GM11168 (cell line): ENCODE measurements around the gene PELI1.

Experiments used
- in situ Hi-C: fragments of 300-500 bp; cut with MboI; formaldehyde crosslinking; loops from one replicate; pipeline ENCODE4 v1.12.0; 2022; ENCODE audit warnings: low sequenced_read_pairs; ENCODE audit not compliant: unreplicated experiment

The PELI1 gene

DNA sequence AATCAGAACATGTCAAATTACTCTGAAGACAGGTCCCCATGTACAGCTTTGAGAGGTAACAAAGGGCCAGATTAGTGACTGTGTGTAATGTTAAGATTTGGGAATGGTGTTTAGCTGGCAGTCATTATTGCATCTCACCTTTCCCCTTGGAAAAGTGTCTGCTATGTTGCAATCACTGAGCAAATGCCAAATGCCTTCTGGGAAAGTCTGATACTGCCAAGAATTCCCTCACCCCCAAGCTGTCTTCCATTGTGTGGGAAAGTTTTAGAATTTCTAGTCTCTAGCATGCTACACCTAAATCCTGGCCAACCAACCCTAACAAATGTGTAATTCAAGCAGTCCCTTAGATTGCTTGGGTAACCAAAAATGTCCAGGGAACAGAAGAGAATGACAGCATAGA is 13.6 kb upstream of the PELI1 start:
- in situ Hi-C loops: no loop called here

DNA sequence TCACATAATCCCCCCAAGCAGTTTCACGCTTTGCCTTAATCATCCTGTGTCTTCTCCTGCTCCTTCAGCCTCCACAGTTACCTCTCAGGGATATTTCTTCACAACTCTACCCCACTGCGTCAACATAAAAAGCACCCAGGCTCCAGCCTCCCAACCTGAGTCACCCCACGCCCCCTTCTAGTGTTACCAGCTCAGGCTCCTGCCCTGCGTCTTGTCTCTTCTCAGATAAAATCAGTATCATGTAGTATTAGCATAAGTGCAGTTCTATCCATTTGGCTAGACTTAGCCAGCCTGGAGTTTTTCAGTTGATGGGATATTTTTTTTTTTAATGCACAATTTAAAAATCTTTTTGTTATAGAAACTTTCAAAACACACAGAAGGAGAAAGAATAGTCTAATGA is 9.6 kb upstream of the PELI1 start:
- in situ Hi-C loops: no loop called here

DNA sequence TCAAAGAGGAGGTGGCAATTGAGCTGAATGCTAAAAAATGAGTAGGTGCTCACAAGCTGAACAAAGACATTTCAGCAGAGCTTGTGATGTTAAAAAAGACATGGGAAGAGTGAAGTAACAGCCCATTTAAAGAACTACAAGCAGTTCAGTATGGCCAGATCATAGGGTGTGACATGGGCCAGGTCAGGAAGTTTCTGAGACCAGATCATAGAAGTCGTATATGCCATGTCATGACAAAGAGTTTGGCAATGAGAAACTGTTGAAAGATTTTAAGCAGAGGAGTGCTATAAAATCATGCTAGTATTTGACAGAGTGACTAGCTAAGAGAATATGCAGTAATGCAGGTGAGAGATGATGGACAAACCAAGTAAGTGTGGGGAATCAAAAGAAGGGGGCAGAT is 7.3 kb upstream of the PELI1 start:
- in situ Hi-C loops: no loop called here

DNA sequence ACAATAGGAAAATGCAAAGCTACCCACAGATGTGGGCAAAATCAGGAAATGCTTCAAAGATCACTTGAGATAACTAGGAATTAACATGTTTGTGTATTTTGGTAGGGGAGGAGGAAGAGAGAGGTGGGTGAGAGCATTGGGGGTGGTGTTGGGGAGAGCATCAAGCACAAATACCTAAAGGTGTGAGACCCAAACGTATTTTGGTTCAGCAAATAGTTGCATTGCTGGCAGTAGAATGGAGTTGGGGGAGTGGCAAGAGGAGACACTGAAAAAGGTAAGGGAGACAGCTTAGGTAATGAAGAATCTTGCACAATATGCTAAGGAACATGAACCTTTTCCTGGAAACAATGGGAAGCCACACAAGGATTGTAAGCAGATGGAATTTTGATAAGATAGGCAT is 1.5 kb upstream of the PELI1 start:
- in situ Hi-C loops: no loop called here

DNA sequence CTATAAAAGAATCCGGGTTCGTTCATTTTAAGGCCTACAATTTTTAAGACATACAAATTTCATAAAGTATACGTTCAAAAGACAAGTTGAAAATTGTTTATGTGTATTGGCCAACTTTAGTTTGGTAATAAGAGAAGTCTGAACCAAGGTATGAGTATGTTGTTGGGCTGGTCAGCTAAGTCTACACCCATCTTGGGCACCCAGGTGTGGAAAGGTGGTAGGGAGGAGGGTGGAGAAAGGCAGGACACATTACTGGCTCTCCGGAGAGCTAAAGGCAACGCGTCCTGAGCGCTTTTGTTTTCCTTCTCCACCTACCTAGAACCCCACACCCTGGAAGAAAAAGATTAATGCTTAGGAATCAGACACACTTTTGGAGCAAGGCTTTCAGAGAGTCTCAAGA is 899 bp upstream of the PELI1 start:
- in situ Hi-C loops: no loop called here

DNA sequence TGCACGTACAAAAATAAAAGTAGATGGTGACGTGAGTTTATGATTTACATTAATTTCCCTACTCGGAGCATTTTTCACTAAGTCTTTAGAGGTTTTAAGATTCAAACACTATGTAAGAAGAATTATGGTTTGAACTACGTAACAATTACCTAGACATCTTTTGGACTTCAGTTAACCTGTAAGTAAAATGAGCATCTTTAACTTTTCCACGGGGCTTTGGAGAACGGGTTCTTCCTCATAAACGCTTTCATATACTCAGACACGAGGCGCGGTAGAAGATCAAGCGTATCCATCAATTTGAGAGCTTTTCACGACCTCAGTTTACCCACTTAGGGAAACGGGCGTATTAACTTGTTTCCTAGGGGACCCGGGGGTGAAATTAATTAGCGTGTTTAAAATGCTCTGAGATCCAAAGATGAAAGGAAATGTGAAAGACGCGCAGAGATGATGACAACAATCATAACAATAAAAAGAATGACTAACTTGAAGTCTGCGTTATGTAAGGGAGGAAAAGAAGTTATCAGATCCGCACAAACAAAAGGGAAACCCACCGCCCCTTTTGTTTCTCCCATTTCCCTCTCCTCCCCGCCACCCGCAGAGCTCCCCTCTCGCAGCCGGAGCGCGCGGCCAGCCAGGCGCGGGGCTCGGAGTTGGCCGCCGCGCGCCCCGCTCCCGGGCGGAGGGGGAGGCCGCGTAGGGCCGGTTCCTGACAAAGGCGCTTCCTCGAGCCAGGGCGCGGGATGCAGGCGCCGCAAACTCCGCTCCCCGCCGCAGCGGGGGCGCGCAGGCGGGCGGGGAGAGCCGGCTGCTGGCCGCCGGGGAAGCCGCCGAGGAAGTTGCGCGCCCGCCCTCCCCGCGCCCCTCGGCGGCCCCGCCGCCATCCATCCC is 807 bp downstream of the PELI1 start:
- in situ Hi-C loops: no loop called here

DNA sequence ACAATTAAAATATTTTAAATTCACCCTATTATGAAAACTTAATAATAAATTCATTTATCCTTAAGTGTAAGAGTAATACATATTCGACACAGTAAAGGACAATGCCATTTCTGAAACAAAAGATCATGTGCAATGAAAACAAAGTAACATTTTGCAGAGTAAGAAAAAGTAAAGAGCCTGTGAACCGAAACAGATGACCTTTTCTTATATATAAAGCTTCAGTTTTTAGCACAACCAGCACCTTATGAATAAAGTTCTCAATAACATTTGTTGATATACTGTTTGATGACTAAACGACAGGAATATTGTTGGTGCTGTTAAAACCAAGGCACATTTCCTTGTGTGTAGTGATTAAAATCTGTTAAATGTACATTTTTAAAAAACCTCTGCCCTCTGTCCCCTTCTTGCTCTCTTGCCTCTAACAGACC is 1.5 kb downstream of the PELI1 start:
- in situ Hi-C loops: no loop called here

DNA sequence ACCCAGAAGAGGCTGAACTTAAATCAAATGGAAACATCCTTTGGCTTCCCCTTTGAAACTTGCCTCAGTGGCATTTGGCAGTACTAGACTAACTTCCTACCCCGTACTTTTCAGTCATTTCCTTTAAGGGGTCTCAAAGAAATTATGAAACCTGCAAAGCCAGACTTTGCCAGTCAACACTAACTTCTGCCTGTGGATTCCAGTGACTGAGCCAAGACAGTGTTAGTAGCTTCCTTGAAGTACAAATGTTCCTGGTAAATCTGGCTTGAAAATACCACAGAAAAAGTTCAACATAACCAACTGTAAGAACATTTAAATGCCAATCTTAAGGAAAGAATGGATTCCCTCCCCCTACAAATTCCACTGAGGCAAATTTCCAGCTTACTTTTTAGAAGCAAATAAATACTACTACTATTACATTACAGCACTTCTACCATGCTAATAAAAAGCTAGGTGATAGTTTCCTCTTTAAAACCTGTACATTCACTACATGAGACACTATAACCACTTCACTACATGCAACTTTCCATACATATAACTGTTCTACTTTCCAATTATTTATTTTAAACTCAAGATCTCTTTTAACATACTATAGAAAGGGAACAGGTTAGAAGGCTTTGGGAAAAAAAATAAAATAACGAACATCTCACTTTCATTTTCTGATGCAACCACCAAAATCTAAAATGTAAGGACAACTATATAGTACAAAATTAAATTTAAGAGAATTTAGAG is 2.4 kb downstream of the PELI1 start:
- in situ Hi-C loops: no loop called here

DNA sequence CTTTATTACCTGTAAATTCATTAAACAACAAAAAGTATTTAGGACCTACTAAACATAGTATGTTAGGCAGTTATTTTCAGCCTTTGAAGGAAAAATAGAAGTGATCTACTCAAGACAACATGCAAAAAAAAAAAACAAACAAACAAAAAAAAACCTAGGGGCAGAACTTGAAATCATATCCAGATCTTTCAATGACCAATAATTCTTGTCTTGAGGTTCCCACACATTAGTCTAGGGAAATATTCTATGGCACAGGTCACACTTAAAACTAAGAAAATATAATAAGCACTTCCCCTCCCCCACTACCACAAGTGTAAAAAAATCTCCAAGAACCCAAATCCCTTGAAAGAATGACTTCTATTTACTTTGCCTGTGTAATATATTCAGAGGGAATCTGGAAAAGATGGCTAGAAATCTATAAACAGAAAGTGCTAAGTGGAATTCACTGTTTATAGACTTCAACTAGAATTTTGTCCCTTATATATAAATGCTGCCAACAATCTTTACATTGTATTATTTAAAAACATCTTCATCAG is 3.5 kb downstream of the PELI1 start:
- in situ Hi-C loops: no loop called here

DNA sequence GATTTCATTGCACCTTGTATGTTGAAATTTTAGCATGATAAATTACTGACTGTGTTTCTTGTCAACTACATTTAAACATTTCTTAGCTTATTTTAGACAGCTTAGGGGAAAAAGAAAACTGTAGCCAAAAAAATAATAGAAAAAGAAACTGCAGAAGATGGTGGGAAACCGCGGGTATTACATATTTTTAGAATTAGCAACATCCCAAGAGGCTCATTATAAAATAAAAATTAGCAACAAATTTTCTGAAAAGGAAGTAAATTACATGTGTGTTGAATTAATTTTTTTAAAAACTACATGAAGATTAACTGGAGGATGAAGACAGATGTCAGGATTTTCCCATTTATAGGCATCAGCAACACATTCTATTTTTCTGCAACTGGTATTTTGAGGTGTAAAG is 4.3 kb downstream of the PELI1 start:
- in situ Hi-C loops: no loop called here

DNA sequence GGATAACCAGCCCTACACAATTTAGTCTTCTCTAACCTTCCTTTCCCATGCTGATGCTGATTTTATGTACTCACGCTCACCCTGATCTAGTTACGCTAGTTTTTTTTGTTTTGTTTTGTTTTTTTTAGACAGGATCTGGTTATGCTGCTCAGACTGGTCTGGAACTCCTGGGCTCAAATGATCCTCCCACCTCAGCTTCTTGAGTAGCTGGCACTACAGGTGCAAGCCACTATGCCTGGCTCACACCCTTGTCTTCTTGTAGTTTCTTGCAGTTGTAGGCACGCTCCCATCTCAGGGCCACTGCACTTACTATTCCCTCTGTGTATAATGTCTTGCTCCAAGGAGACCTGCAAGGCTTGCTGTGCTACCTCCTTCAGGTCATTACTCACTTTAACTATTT is 6.2 kb downstream of the PELI1 start:
- in situ Hi-C loops: no loop called here

DNA sequence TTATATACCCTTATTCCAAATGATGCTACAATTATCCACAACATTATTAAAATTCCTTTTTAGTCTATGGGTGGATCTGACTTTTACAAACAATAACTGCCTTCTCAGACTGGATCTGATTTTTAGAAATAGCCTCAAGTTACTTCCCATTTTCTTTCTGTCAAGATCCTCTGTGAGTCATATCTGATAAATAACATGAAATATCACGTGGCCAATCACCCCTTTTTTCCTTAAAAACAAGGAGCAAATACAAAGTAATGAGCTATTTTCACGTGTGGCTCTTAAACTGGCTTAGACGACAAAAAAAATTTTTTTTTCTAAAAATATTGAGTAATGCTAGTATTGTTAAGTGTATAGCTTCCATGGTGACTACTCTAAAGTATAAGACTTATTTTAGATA is 6.7 kb downstream of the PELI1 start:
- in situ Hi-C loops: no loop called here

DNA sequence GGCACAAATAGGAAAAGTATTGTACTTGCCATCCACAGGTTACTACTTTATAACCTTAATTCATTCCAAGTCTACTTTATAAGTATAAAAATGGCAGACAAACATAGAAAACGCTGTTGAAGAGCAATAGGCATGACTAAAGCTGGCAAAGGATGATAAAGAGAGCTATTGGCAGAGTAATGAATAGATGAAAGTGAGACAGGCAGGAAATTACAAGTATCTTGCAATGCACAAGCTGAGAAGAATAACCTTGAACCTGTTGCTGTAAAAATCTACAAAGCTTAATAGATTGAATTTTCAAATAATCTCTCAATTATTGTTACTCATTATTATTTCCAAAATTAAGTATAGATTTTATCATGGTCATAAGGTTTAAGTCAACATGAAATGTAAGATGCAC is 8.8 kb downstream of the PELI1 start:
- in situ Hi-C loops: no loop called here

DNA sequence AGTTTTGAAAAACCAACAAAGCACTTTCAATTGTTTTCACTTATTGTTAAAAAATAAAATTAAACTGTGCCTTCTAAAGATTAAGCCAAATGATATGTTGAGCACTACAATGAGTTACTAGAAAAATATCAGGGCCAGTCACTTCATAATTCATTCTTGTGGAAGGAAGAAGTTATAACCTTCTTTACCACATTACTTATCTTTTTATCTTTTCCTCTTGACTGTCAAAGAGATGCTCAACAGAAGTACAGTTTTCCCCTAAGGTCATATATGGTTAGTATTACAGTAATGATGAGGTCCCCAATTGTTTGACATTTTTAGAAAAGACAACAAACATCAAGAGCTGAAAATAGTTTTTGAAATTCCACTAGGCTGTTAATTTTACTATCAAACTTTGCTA is 9.4 kb downstream of the PELI1 start:
- in situ Hi-C loops: no loop called here

DNA sequence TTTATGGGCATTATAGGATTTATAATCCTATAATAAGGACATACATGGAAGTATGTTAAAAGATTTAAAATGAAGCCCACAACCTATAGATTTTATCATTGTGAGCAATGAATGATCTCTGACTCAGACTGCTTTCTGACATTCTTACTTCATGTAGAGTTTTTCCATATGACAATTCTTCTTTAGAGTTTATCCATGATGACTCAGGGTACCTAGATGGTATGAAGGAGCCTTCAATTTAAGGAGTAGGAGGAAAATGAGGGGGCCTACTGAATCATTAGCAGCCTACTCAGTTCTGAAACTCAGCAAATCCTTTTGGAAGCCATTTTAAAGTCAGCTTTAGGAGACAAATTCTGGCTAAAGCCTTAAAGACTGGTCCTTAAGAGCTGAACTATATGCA is 10.4 kb downstream of the PELI1 start:
- in situ Hi-C loops: no loop called here

DNA sequence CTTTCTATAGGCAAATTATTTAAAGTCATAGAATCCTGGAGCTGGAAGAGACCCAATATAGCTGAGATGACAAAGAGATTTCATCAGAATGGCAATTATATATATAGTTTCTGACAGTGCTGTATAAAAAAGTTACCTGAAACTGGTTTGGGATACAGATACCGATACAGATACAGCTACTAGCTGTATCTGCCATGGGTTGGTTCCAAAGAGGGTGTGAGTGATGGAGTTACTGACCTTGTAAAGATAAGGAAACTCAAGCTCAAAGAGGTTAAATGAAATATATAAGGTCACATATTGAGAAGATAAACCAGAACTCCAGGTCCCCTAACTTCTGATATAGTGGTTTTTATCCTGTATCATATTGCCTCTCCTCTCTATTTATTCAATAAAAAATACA is 10.9 kb downstream of the PELI1 start:
- in situ Hi-C loops: no loop called here

DNA sequence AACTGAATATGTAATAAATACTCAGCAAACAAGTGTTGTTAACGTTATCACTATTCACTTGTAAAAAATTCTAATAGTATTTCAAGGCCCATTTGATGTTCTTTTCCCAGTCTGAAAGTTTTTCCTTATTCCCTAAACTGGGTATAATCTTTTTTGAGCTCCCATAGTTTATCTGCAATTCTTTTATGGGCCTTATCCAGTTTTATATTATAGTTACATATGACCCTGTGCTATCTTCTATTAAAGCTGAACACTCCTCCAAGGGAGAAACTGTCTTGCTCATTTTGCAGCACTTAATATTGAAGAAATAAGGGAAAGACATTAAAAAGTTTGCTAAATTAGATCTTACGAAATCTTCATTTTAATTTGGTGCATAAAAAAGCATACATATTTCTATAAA is 13.9 kb downstream of the PELI1 start:
- in situ Hi-C loops: no loop called here

DNA sequence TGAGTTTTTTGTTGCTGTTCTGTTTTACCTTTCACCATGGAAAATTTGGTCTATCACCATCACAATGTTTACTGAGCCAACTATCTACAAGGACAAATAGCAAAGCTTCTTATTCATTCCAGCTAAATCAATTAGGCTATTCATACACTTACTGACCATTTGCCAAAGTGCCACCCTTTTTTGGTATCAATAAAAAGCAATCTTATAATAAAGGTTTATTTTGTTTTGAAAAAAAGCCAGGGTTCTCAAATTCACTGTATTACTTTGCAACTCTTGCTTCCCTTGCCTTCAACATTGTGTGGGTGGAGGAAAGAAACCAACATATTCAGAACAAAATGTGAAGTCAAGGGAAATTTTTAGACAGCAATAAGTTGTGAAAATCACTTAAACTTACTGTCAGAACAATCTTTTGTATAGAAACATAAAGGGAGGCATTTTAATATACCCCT is 15.3 kb downstream of the PELI1 start:
- in situ Hi-C loops: no loop called here

DNA sequence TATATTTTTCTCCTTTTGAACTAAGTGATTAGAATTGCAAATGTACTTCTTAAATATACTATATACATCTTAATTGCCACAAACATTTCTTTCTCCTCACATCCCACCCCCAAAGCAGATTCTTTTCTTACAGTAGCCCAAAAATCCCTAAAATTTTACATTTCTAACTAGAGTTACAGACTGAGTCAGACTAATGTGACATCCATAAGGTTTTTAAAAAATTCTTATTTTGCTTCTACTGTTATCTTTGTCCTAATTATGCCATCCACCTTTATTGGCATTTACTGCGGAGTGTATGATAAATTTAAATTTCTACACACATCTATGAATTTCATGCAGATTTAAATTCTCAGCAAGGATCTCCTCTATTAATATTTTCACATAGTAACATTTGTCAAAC is 15.8 kb downstream of the PELI1 start:
- in situ Hi-C loops: no loop called here

DNA sequence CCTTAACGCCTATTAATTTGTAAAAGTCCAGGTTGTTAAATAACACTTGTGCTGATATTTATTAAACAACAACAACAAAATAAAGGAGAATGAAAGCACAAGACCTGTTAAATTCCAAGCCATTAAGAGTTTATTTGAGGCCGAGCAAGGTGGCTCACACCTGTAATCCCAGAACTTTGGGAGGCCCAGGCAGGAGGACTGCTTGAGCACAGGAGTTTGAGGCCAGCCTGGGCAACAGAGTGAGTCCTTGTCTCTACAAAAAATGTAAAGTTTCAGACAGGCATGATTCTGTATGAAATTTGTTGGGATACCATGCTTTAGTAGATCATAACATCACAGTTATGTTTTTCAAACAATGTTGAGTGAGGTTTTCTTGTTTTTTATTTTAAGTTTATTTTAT is 17.1 kb downstream of the PELI1 start:
- in situ Hi-C loops: no loop called here

DNA sequence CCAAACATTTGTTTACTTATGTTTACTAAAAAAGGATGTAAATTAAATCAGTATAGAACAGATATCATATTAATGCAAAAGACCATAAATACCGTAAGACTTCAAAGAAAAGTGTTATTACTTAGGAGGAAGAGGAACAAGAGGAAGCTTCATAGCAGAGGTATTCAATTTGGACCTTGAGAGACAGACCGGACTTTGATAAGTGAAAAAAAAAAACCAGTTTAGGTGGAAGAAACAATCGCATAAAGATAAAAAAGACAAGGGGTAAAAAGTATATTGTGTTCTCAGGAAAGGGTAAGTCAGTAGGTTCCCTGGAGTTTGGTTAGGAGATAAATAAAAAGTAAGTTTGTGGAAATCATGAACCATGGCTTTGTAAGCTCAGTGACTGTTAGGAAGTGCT is 17.6 kb downstream of the PELI1 start:
- in situ Hi-C loops: no loop called here
